Liver (tissue), 9 donors: Measurements from ENCODE around the gene NT5DC2. TPM values are rescaled to one million over a fixed set of nuclear protein-coding genes. Genes with fewer than 3 reads are reported as not detected.

ENCODE experiments used
- DNase-seq: peaks from one replicate; pipeline ENCODE4 v3.0.0-alpha.2; 2017; ENCODE audit warnings: low spot score
- H3K27ac ChIP-seq, 2 donors: one replicate each; pipeline ENCODE4 v1.7.0; 2013; ENCODE audit warnings: inconsistent platforms in 2 of 2, low read length in 2 of 2, control low read depth in 1 of 2, low read depth in 1 of 2, mild to moderate bottlenecking in 1 of 2
- H3K27me3 ChIP-seq, 4 donors: one replicate each; pipeline versions ENCODE4 v1.6.1 to v1.7.0; 2013; ENCODE audit warnings: low read length in 3 of 4, inconsistent platforms in 1 of 4, mild to moderate bottlenecking in 1 of 4, moderate library complexity in 1 of 4; ENCODE audit not compliant: control insufficient read depth in 4 of 4, insufficient read depth in 4 of 4
- H3K36me3 ChIP-seq, 4 donors: one replicate each; pipeline versions ENCODE4 v1.6.1 to v1.7.0; 2013; ENCODE audit warnings: low read length in 3 of 4, mild to moderate bottlenecking in 3 of 4, low read depth in 1 of 4, moderate library complexity in 1 of 4; ENCODE audit not compliant: control insufficient read depth in 4 of 4, insufficient read depth in 3 of 4
- H3K4me1 ChIP-seq, 4 donors: one replicate each; pipeline versions ENCODE4 v1.6.1 to v1.7.0; 2013; ENCODE audit warnings: low read length in 3 of 4, mild to moderate bottlenecking in 3 of 4, moderate library complexity in 1 of 4; ENCODE audit not compliant: control insufficient read depth in 4 of 4, insufficient read depth in 4 of 4
- H3K4me3 ChIP-seq, 3 donors: one replicate each; pipeline versions ENCODE4 v1.6.1 to v1.7.0; 2013; ENCODE audit warnings: low read length in 3 of 3, control low read depth in 1 of 3, low read depth in 1 of 3, mild to moderate bottlenecking in 1 of 3
- H3K9ac ChIP-seq, 2 donors: one replicate each; pipeline ENCODE4 v1.7.0; 2013; ENCODE audit warnings: low read length in 2 of 2, mild to moderate bottlenecking in 2 of 2, moderate library complexity in 2 of 2, control low read depth in 1 of 2, low read depth in 1 of 2
- H3K9me3 ChIP-seq, 4 donors: one replicate each; pipeline versions ENCODE4 v1.6.1 to v1.7.0; 2013; ENCODE audit warnings: low read length in 3 of 4; ENCODE audit not compliant: control insufficient read depth in 4 of 4
- EGR1 ChIP-seq, 2 donors: IDR thresholded peaks; 2 replicates each; pipeline ENCODE4 v1.6.1; 2016 to 2018; ENCODE audit warnings: antibody characterized with exemption in 2 of 2, low read depth in 2 of 2
- FOXA1 ChIP-seq: IDR thresholded peaks from 2 replicates; pipeline ENCODE4 v1.6.1; 2016; ENCODE audit warnings: antibody characterized with exemption
- FOXA2 ChIP-seq: IDR thresholded peaks from 2 replicates; pipeline ENCODE4 v1.6.1; 2016; ENCODE audit warnings: antibody characterized with exemption
- GABPA ChIP-seq, 2 donors: IDR thresholded peaks in 1 of 2; conservative IDR thresholded peaks in 1 of 2; 2 replicates each; pipeline ENCODE4 v1.6.1; 2016; ENCODE audit warnings: antibody characterized with exemption in 2 of 2, mild to moderate bottlenecking in 1 of 2, moderate library complexity in 1 of 2
- NR2F2 ChIP-seq: IDR thresholded peaks from 2 replicates; pipeline ENCODE4 v1.6.1; 2016; ENCODE audit warnings: antibody characterized with exemption
- RXRA ChIP-seq, 2 donors: IDR thresholded peaks; 2 replicates each; pipeline ENCODE4 v1.6.1; 2017 to 2018; ENCODE audit warnings: antibody characterized with exemption in 2 of 2, mild to moderate bottlenecking in 1 of 2
- SP1 ChIP-seq: IDR thresholded peaks from 2 replicates; pipeline ENCODE4 v1.6.1; 2018; ENCODE audit warnings: antibody characterized with exemption, mild to moderate bottlenecking
- TAF1 ChIP-seq: conservative IDR thresholded peaks from 2 replicates; pipeline ENCODE4 v1.6.1; 2016; ENCODE audit warnings: antibody characterized with exemption, mild to moderate bottlenecking
- YY1 ChIP-seq: IDR thresholded peaks from 2 replicates; pipeline ENCODE4 v1.6.1; 2016; ENCODE audit warnings: antibody characterized with exemption, mild to moderate bottlenecking
- WGBS: extraction: QIAGEN DNeasy Blood & Tissue Kit; methylation state at CpG from one replicate; pipeline ENCODE4 v1.1.7; 2013; 5-methylcytosine and 5-hydroxymethylcytosine counted together
- polyA plus RNA-seq, 2 donors: library from polyadenylated mRNA; stranded (reverse) in 1 of 2; unstranded in 1 of 2; fragments of 200-250 nt in 1 of 2; fragments of >200 nt in 1 of 2; fragmentation: Nextera tagmentation in 1 of 2; extraction: Ambion mirVana in 1 of 2; gene quantifications; one replicate each; pipeline versions ENCODE4 v1.2.1 to v1.2.3, GENCODE V29; 2013 to 2015
- total RNA-seq, 2 donors: library from RNA; depleted of rRNA; stranded (reverse); fragments of >200 nt; gene quantifications; one replicate each; pipeline ENCODE4 v1.2.3, GENCODE V29; 2014
- TF ChIP-seq, protein P1 (sequence below): IDR thresholded peaks from 2 replicates; pipeline ENCODE4 v1.6.1; 2016; ENCODE audit warnings: antibody characterized with exemption
- TF ChIP-seq, protein P2 (sequence below): IDR thresholded peaks from 2 replicates; pipeline ENCODE4 v1.6.1; 2016; ENCODE audit warnings: antibody characterized with exemption, mild to moderate bottlenecking
- donor health status: healthy.
- donor health status: healthy.
- donor health status: healthy.
- donor health status: healthy.
- donor health status: healthy.

NT5DC2 gene
- total and polyA plus RNA-seq, 4 donors, result 2.8 to 20.9 (median 3.1) TPM

DNA sequence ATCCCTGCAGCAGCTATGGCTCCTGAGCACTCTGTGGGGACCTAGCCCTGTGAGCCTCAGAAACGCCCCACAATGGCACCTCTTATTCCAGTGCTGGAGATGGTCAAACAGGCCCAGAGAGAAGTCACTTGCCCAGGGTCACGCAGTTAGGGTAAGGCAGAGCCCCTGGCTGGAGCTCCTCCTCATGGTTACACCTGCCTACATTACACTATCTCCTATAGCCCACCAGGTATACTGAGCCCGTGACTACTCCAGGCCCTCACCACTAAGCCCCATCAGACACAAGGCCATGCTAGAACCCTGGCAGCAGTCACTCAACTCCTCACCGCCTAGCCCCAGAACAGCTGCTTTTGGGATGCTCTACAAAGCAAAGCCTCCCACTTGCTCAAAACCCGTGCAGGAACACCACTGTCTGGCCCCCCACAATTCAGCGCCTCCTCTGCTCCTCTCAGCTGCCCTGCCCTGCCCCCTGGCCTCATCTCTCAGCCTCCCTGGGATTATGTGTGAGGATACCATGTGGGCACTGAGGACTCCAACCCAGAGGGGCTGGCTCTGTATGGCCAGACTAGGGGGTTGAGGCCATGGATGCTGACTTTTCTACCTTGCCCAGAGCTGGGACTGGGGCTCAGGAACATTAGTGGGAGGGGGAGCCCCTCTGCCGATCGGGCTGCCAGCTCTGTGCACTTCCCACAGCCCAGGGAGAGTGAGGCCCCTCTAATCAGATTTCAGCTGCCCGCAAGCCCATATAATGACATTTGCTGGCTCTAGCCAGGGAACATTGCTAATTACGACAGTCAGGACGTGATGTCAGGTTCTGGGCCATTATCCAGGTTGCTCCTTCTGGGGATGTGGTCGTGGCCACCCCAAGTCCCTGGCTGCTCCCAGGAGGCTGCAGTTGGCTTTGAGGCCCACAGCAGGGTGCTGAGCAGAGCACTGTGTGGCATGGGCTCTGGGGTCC lies 4.0 kb downstream of the NT5DC2 start:
- peak; percentile 27 for TF ChIP-seq NR2F2
- TF ChIP-seq SP1, result no peak
- TF ChIP-seq YY1, result no peak
- TF ChIP-seq, protein P1, sequence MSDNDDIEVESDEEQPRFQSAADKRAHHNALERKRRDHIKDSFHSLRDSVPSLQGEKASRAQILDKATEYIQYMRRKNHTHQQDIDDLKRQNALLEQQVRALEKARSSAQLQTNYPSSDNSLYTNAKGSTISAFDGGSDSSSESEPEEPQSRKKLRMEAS, result no peak
- no peaks in the 10 kb centered on the region for H3K27me3 ChIP-seq
- H3K4me3 ChIP-seq, result no peak overlapping the region
- no peak overlapping the region for H3K9ac ChIP-seq
- H3K4me1 ChIP-seq, result peaks cover 0 to 12% (median 3%) of the 10 kb centered on the region in 4 donors
- peak overlapping the region in 1 of 2 donors; percentile 46 for H3K27ac ChIP-seq
- DNase-seq, result no peak
- H3K36me3 ChIP-seq, result no peaks in the 10 kb centered on the region
- WGBS, result 78% methylated on average over 12 of the region's 12 CpGs
- H3K9me3 ChIP-seq, result no peaks in the 10 kb centered on the region

DNA sequence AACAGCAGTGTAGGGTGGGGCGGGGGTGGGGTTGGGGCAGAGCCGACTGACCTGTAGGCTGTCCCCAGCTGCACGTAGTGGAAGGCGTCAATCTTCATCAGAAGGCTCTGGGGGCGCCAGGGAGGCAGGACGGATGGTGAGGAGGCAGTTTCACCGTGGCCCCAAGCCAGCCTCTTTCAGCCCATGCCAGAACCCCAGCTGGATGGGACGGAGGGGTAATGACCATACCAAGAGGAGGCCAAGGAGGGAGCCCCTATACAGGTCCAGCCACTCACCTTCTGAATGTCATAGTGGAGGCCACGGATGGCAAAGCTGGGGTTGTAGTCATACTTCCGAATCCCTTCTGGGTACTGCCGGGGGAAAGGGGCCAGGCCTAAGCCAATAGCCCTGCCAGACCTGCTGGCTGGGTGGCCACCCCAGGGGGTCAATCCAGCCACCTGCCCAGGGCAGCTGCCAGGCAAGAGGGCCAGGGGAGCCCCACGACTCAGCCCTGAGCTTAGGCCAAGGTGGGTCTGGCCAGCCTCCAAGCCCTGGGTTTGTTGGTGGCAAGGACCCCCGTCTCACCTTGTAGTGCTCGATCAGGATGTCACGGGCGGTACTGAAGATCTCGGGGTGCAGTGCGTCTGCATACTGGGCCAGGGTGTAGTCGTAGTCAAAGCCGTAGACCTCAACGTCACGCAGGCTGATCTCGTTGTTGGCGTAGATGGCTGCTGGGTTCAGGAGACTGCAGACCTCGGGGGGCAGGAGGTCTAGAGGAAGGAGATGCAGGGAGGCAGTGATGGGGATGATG lies 4.9 kb downstream of the NT5DC2 start:
- no peak overlapping the region for H3K9ac ChIP-seq
- TF ChIP-seq, protein P2, sequence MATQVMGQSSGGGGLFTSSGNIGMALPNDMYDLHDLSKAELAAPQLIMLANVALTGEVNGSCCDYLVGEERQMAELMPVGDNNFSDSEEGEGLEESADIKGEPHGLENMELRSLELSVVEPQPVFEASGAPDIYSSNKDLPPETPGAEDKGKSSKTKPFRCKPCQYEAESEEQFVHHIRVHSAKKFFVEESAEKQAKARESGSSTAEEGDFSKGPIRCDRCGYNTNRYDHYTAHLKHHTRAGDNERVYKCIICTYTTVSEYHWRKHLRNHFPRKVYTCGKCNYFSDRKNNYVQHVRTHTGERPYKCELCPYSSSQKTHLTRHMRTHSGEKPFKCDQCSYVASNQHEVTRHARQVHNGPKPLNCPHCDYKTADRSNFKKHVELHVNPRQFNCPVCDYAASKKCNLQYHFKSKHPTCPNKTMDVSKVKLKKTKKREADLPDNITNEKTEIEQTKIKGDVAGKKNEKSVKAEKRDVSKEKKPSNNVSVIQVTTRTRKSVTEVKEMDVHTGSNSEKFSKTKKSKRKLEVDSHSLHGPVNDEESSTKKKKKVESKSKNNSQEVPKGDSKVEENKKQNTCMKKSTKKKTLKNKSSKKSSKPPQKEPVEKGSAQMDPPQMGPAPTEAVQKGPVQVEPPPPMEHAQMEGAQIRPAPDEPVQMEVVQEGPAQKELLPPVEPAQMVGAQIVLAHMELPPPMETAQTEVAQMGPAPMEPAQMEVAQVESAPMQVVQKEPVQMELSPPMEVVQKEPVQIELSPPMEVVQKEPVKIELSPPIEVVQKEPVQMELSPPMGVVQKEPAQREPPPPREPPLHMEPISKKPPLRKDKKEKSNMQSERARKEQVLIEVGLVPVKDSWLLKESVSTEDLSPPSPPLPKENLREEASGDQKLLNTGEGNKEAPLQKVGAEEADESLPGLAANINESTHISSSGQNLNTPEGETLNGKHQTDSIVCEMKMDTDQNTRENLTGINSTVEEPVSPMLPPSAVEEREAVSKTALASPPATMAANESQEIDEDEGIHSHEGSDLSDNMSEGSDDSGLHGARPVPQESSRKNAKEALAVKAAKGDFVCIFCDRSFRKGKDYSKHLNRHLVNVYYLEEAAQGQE, result no peak
- no peak for TF ChIP-seq GABPA (IDR thresholded peaks at IDR 0.05 in 1 of 2, conservative IDR thresholded peaks at IDR 0.05 in 1 of 2)
- TF ChIP-seq SP1, result no peak
- no peak for TF ChIP-seq FOXA2
- TF ChIP-seq EGR1 (IDR thresholded peaks at IDR 0.05; ENCODE audit: low read depth in 2 of 2), result no peak
- no peak for TF ChIP-seq TAF1
- TF ChIP-seq NR2F2, result no peak
- no peak for TF ChIP-seq FOXA1
- no peak for TF ChIP-seq RXRA (IDR thresholded peaks at IDR 0.05)
- WGBS, result 91% methylated on average over 25 of the region's 25 CpGs
- no peaks in the 10 kb centered on the region for H3K27me3 ChIP-seq
- peaks cover 0 to 7% (median 2%) of the 10 kb centered on the region in 4 donors for H3K4me1 ChIP-seq
- no peaks in the 10 kb centered on the region for H3K36me3 ChIP-seq
- no peak overlapping the region for H3K27ac ChIP-seq
- DNase-seq, result no peak
- H3K9me3 ChIP-seq, result no peaks in the 10 kb centered on the region
- no peak overlapping the region for H3K4me3 ChIP-seq
